Measurements from ENCODE around the gene CCL3. TPM values are rescaled to one million over a fixed set of nuclear protein-coding genes. Genes with fewer than 3 reads are reported as not detected.
"Not testable (repeated sequence)": the region's sequence is repeated elsewhere in the genome, so short reads cannot be mapped to it uniquely, and the experiment has no call there.

The CCL3 gene
- total RNA-seq, 1 donor: 0.18 TPM

DNA sequence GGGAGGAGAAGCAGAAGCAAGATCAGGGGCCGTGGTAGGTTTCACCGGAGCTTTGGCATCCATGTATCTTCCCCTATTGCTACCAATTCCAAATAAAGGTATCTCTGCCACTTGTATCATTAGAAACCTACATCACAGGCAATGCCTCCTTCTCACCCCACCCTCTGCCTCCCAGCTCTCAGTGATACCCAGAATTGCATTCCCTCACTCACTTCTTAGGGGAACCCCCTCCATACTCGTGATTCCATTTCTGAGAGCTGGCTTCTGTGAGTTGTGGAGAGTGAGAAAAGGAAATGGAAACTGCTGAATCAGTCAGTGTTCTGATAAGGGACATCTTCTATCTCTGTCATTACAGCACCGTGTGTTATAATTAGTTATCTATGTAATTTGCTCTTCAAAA lies 2.3 kb upstream of the CCL3 start:
- TF ChIP-seq, protein P1, sequence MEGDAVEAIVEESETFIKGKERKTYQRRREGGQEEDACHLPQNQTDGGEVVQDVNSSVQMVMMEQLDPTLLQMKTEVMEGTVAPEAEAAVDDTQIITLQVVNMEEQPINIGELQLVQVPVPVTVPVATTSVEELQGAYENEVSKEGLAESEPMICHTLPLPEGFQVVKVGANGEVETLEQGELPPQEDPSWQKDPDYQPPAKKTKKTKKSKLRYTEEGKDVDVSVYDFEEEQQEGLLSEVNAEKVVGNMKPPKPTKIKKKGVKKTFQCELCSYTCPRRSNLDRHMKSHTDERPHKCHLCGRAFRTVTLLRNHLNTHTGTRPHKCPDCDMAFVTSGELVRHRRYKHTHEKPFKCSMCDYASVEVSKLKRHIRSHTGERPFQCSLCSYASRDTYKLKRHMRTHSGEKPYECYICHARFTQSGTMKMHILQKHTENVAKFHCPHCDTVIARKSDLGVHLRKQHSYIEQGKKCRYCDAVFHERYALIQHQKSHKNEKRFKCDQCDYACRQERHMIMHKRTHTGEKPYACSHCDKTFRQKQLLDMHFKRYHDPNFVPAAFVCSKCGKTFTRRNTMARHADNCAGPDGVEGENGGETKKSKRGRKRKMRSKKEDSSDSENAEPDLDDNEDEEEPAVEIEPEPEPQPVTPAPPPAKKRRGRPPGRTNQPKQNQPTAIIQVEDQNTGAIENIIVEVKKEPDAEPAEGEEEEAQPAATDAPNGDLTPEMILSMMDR (IDR thresholded peaks at IDR 0.05; ENCODE audit: insufficient read depth, low read length): no peak

DNA sequence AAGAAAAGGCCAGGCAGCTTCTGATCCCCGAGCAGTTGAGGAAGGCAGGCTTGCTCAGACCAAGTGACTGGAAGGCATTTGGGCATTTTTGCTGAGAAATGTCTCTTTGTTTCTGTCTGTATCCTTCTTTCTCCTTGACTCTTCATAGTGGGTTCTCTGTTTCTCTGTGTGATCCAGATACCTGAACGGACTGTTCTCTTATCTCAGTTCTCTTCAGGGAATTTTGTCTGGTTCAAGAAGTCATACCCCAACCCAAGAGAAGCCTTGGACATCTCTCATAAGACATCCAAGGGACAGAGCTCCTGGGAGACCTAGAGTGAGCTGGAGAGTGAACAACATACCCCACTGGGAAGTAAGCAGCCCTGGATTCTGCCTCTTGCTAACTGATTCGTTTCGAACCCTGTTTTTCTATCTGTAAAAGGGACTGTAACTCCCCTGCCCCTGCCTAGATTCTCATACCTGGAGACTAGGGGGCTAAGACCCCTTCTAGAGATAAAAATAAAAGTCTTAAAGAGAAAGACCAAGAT lies 541 bp downstream of the CCL3 start:
- no peak overlapping the region for H3K4me3 ChIP-seq (ENCODE audit: low read depth, low read length)
- DNase-seq (ENCODE audit: low read depth): no peak
- TF ChIP-seq, protein P1 (IDR thresholded peaks at IDR 0.05; ENCODE audit: insufficient read depth, low read length): no peak

More for the DNA sequence above, 2.3 kb upstream of the CCL3 start:
- DNase-seq (ENCODE audit: low read depth): no peak
- no peak overlapping the region for H3K4me3 ChIP-seq (ENCODE audit: low read depth, low read length)

DNA sequence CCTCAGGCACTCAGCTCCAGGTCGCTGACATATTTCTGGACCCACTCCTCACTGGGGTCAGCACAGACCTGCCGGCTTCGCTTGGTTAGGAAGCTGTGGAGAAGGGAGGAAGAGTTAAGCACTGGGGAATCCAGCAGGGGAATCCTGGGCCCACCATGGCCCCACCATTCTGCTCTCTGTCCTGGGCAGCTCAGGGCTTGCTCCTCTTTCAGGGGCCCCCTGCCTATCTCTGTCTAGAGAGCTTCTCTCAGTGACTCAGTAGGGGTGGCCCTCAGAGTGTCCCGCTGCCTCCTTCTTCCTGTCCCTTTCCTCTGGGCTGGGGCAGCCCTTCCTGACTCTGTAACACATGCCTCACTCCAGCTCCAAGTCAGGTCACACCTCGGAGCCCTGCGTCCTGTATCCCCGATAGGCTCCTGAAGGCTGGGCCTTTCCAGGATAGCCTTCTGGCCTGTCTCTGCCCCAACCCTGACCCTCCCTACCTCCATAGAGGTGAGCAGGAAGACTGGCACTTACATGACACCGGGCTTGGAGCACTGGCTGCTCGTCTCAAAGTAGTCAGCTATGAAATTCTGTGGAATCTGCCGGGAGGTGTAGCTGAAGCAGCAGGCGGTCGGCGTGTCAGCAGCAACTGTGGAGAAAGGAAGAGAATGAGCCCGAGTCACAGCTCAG lies 1.1 kb downstream of the CCL3 start:
- DNase-seq (ENCODE audit: low read depth): no peak
- no peak overlapping the region for H3K4me3 ChIP-seq (ENCODE audit: low read depth, low read length)
- TF ChIP-seq, protein P1 (IDR thresholded peaks at IDR 0.05; ENCODE audit: insufficient read depth, low read length): no peak

DNA sequence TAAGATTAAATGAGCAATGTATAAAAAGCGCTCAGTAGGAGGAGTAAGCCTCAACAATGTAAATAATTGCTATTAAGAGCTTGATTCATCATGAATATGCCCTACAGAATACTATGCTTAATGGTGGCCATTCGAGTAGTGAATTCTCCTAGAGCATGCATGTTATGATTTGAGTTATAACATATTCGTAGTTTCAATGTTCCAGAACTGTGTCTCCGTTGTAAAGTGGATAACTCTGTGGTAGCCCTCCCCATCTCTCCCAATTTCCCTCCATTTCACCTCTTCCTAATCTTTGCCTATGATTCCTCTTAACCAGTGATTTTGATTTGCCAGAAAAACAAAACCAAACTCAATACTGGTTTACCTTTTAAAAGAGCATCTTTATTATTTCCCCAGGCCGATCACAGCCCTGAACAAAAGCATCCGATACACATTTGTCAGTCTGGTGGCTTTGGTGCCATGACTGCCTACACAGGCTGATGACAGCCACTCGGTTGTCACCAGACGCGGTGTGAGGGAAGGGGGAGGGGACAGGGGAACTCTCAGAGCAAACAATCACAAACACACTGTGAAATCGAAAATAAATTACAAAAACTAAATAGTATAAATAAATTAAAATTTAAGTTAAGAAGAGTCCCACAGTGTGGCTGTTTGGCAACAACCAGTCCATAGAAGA lies 1.9 kb downstream of the CCL3 start:
- not testable (repeated sequence) for DNase-seq (ENCODE audit: low read depth); H3K4me3 ChIP-seq (ENCODE audit: low read depth, low read length)

DNA sequence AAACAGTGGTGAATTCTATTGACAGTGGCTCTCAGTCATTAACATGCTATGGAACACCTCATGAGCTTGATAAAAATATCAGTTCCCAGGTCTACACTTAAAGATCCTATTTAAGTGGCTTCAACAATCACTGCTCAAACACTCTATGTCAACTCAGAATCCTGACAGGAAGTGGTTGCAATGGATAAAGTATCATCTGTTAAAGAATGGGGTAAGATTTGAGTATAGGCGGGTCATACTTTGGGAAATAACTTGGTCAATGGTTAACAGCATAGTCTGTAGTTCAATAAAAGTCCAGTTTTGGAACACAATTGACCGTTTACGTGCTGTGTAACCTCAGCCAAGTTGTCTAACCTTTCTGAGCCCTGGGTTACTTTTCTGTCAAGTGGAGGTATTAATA lies 2.5 kb downstream of the CCL3 start:
- not testable (repeated sequence) for DNase-seq (ENCODE audit: low read depth); H3K4me3 ChIP-seq (ENCODE audit: low read depth, low read length)

DNA sequence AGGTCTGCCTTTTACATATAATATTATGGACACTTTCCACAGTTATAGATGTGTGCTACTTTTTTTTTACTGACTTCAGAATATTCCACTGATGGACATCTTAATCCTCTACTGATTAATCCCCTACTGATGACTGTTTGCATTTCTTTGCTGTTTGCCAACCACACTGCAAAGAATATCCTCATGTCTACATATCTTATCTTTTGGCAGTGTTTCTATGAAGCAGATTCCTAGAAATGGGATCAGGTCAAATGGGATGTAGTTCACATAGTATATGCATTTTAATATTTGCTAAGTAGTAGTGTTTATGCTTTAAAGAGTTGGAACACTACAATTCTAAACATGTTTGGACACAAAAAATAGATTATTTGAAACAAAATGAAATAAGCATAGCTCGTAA lies 3.2 kb downstream of the CCL3 start:
- TF ChIP-seq, protein P1 (IDR thresholded peaks at IDR 0.05; ENCODE audit: insufficient read depth, low read length): no peak
- DNase-seq (ENCODE audit: low read depth): no peak
- H3K4me3 ChIP-seq (ENCODE audit: low read depth, low read length): no peak overlapping the region

DNA sequence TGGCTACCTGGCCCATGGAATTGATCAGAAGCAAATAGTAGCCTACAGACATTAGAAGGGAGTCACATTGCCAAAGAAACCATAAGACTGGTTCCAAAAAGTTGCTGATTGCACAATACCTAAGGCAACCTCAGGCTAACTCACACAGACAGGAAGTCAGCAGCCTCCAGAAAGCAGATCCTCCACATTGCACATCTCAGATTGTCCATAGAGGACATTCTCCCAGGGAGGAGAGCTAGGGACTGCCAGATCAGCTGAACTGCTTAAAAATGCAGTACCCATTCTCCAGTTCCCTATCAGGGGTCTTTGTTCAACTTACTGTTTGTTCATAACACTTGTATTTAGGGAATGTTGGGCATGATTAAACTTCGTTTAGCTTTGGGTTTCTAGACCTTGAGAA lies 4.2 kb downstream of the CCL3 start:
- TF ChIP-seq, protein P1 (IDR thresholded peaks at IDR 0.05; ENCODE audit: insufficient read depth, low read length): no peak
- peak; percentile 27 for DNase-seq (ENCODE audit: low read depth)
- no peak overlapping the region for H3K4me3 ChIP-seq (ENCODE audit: low read depth, low read length)

DNA sequence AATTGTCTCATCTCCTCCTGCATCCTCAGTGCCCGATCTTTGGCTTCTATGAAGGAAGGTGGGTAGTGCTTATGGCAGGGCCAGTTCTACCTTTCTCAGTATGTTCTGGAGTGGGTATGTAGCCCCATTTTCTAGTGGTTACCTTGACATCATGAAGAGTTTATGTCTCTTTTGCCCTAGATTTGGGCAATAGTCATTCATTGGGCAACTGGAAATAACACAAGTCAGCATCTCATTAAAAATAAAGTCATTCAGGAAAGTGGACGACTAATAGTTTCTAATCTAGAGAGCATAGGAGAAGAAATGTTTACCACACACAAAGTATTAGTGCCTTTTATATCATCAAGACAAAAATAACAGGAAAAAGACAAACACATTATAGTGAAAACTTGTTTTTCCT lies 6.3 kb downstream of the CCL3 start:
- not testable (repeated sequence) for DNase-seq (ENCODE audit: low read depth); H3K4me3 ChIP-seq (ENCODE audit: low read depth, low read length)

DNA sequence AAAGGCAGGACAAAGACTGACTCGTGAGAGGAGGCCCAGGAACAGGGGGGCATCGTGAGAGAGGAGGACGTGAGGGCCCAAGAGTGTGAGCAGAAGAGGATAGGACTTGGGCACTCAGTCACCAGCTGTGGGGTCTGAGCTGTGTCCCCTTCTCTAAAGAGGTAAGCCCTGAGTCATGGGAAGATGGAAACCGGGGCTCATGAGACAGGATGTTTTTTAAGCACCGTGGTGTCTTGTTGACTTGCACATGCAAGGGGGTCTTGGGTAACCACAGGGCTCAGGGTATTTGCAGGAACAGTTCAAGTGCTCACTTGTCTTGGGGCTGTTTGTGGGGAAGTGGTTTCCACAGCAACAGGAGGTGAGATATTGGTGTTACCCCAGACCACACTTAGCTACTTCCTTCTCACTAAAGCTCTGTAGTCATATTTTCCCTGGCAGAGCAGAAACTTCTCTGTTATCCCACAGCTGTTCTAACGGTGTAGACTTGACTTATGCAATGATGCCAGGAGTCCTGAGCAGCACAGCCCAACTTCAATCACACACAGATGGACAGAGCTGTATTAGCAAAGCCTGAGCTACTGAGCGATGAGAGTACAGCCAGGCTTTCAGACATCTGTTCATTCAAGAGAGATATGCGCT lies 7.3 kb downstream of the CCL3 start:
- not testable (repeated sequence) for H3K4me3 ChIP-seq (ENCODE audit: low read depth, low read length); DNase-seq (ENCODE audit: low read depth)

DNA sequence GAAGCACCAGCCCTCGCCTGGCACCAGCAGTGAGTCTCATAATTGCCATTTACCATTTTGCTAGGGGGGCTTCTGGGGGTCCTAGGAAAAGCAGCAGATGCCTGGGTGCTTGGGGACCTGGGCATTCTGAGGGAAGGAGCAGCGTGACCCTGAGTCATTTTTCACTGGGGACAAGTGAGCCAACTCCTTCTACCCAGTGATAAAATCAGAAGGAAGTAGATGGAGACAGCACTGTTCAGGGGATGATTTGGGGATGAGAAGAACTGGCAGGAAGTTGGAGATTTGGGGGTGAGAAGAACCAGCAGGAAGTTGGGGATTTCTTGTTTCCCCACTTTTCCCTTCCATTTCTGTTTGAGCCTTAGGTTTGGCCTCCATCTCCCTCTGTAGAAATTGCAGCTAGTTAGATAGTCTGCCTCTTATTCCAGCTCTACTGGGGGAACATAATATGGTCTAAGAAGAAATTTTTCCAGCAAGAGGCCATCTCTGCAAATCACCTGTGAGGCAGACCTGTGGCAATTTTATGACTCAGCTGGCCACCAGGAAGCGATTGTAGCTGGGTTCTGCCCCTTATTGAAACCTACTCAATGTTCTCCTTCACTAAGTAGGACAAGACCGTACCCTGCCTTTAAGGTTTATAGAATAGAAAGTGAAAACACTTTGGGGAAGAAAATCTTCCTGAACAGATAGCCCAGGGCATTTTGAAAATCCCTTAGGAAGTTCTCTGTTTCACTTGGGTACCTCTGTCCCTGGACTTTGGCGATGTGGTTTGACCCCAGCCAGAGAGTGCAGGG lies 8.1 kb downstream of the CCL3 start:
- not testable (repeated sequence) for DNase-seq (ENCODE audit: low read depth); H3K4me3 ChIP-seq (ENCODE audit: low read depth, low read length)

Measured in fibroblast of the aortic adventitia (primary cell).